Stimulated activated CD4-positive, alpha-beta T cell treated with anti-CD3 and anti-CD28 coated beads, Interleukin-4, amount 100 ng/mL, for 48 hours (primary cell): ENCODE data around the gene PUM2.
"Not testable (repeated sequence)": the region's sequence is repeated elsewhere in the genome, so short reads cannot be mapped to it uniquely, and the experiment has no call there.

Experiments used
- DNase-seq, 2 donors: peaks; one replicate each; pipeline ENCODE4 v3.0.0-alpha.2; 2020; ENCODE audit warnings: low read depth in 2 of 2

Gene PUM2

GRCh38 chr2:20368706-20369105, 18.1 kb upstream of the PUM2 start:
- DNase-seq: no peak

DNA sequence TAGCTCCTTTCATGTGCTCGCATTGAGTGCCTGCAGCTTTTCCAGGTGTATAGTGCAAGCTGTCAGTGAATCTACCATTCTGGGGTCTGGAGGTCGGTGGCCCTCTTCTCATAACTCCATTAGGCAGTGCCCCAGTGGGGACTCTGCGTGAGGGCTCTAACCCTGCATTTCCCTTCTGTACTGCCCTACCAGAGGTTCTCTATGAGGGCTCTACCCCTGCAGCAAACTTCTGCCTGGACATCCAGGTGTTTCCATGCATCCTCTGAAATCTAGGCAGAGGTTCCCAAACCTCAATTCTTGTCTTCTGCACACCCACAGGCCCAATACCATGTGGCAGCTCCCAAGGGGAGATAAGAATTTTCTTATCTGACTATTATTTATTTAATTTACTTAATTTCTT, 17.3 kb upstream of the PUM2 start:
- DNase-seq: not testable (repeated sequence)

- no peak for DNase-seq
These were observed 16.1 kb upstream of the PUM2 start for GRCh38 chr2:20366672-20367116.

DNA sequence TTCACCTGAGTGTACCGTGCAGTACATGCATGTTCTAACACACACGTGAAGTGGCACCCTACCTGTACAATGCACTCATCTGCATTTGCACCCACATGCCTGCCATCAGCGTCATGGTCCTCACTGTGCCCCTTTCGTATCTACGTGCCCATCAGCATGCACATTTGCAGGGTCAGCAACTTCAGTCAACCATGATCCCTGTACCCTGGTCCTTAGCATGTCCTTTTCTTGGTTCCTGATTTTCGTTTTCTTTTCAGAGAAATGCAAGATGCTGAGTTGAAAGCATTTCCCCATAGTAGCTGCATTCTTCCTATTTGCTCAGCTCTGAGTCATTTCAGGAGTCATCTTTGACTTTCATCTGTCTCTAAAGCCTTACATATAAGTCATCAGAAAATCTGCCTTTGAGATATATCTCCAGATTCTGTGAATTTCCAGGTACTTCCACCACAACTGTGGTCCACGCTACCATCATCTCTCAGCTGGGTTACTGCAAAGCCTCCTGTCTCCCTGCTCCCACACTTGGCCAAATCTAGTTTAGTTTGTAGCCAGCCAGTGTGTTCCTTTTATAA, 14.7 kb upstream of the PUM2 start:
- peak; percentile 28 to 47 for DNase-seq

- DNase-seq: no peak
These were observed 12.9 kb upstream of the PUM2 start for GRCh38 chr2:20363578-20363977.

- no peak for DNase-seq
These were observed 12.2 kb upstream of the PUM2 start for GRCh38 chr2:20362701-20363435.

- no peak for DNase-seq
These were observed 11.2 kb upstream of the PUM2 start for GRCh38 chr2:20361893-20362292.

DNA sequence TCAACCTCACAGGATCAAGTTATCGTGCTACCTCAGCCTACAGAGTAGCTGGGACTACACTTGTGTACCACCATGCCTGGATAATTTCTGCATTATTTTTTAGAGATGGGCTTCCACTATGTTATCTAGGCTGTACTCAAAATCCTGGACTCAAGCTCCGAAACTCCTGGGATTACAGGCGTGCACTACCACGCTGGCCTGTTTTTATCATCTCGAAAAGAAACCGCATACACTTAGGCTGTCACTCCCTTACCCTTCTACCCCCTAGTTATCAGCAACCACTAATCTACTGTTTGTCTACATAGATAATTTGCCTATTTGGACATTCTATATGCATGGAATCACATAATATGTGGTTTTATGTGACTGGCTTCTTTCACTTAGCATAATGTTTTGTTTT, 8.5 kb upstream of the PUM2 start:
- no peak for DNase-seq

DNA sequence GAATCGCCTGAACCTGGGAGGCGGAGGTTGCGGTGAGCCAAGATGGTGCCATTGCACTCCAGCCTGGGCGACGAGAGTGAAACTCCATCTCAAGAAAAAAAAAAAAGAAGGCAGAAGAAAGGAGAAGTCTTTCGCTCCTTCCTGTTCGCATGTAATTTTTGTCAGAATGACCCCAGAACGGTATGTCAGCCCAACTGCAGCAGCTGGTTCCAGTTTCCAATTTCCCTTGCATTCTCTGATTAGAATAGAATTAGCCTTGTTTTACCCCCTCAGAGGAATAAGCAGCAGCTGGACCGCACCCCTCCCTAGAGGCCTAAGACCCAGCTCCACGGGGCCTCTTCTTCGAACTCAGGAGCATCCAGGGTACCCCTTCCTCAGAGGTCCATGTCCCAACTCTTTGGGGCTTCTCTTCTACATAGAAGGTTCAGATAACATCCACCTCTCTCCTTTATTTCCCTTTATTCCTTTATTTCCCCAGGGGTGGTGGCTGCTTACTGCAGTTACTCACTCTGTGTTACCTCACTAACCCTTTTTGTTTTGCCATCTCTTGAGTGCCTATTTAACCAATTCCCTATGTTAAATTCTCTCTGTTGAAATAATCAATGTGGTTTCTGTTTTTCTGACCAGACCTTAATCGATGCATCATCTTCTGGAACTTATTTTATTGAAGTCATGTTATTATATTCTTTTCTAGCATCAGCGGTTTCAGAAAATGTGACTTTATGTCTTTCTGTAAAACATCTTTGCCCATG, 7.2 kb upstream of the PUM2 start:
- DNase-seq: no peak

DNA sequence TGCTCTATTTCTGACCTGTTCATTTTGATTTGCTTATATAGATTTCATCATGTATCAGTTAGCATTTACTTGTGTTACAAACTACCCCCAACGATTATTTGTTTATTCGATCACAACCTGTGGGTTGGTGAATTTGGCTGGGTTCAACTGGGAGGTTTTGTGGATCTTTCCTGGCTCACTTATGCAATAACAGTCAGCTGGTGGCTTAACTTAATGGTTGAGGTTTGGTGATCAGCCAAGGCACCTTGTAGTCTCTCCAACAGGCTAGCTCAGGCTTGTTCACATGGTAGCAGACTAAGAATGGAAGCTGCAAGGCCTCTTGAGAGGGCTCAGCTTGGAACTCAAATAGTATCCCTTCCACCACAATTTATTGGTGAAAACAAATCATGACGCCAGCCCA, 5.4 kb upstream of the PUM2 start:
- no peak for DNase-seq

- DNase-seq: no peak
These were observed 4.5 kb upstream of the PUM2 start for GRCh38 chr2:20355131-20355530.

- no peak for DNase-seq
These were observed 2.8 kb upstream of the PUM2 start for GRCh38 chr2:20353241-20353992.

- DNase-seq: no peak
These were observed 2.1 kb upstream of the PUM2 start for GRCh38 chr2:20352581-20353216.

- DNase-seq: no peak
These were observed 1.6 kb upstream of the PUM2 start for GRCh38 chr2:20352230-20352578.

GRCh38 chr2:20351555-20352229, 1.0 kb upstream of the PUM2 start:
- DNase-seq: no peak

DNA sequence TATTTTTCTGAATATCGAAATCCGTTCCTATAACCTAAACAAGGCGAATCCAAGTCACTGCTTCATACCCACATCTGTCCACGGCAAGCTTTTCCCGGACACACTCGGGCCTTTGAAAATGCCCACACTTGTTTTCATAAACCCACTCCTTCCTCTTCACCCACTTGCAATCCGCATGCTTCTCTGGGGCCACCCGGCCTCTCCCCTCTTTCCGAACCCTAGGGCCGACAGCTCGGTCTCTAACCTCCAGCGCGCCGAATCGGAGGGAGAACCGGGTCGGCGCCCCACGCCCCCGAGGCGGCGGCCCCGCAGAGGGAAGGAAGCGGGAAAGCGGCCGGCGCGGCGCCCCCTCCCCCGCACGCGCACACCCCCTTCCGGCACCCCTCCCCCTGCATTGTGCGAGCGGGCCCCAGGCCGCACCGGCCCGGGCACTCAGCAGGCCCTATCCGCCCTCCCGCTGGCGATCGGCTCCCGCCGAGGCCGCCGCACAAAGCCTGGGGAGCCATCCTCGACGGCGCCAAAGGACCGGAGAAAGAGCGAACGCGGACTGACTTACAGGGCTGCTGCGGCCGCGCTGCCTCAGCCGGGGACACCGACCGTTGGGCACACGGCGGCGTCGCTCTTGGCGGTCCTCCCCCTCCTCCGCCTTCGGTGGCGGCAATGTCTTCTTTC, 467 bp downstream of the PUM2 start:
- DNase-seq: peak; percentile 47 to 54

DNA sequence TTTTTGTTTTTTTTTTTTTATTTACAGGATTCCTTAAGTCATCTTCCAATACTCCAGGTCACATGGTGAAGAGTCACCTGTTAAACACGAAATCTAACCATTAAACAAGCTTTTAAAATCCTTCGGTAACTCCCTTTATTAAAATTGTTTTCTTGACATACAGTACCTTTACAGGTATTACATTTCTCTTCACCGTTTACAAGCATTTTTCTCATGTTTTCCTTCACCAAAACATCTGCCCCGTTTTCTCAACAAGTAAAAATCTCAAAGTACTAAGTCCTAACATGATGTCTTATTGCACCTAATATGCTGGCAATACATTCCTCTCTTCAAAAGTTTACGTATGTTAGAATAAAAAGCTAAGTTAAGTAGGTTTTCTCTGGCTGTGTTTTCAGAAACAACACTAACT, 1.1 kb downstream of the PUM2 start:
- no peak for DNase-seq

GRCh38 chr2:20348542-20348941, 2.1 kb downstream of the PUM2 start:
- no peak for DNase-seq

GRCh38 chr2:20346565-20347381, 3.9 kb downstream of the PUM2 start:
- DNase-seq: no peak

GRCh38 chr2:20343128-20343527, 7.5 kb downstream of the PUM2 start:
- DNase-seq: no peak
